Left ventricle myocardium inferior (tissue), 1 donor: ENCODE results near the gene PAOX. TPM values are rescaled to one million over a fixed set of nuclear protein-coding genes. Genes with fewer than 3 reads are reported as not detected.
"Not testable (repeated sequence)": the region's sequence is repeated elsewhere in the genome, so short reads cannot be mapped to it uniquely, and the experiment has no call there.

Experiments
- DNase-seq: peaks from one replicate; pipeline ENCODE4 v3.0.0-alpha.2; 2020
- H3K27ac ChIP-seq: fragments of 200-600 bp; replicated peaks from 2 replicates; pipeline ENCODE4 v1.8.0; 2021
- H3K27me3 ChIP-seq: fragments of 200-600 bp; 2 replicates; pipeline ENCODE4 v1.8.0; 2021; ENCODE audit warnings: low read depth
- H3K36me3 ChIP-seq: fragments of 200-600 bp; 2 replicates; pipeline ENCODE4 v1.8.0; 2021
- H3K4me1 ChIP-seq: fragments of 200-600 bp; 2 replicates; pipeline ENCODE4 v1.8.0; 2021
- H3K4me3 ChIP-seq: fragments of 200-600 bp; 2 replicates; pipeline ENCODE4 v1.8.0; 2021; ENCODE audit warnings: mild to moderate bottlenecking, moderate library complexity
- H3K9me3 ChIP-seq: fragments of 200-600 bp; replicated peaks from 2 replicates; pipeline ENCODE4 v1.8.0; 2021
- CTCF ChIP-seq: fragments of 200-600 bp; IDR thresholded peaks from 2 replicates; pipeline ENCODE4 v1.8.0; 2021; ENCODE audit warnings: antibody characterized with exemption, mild to moderate bottlenecking, borderline replicate concordance
- intact Hi-C: fragments of 100-400 bp; cut with micrococcal nuclease; formaldehyde crosslinking; loops from one replicate; pipeline ENCODE4 v1.11.0; 2022
- total RNA-seq: library from RNA; stranded (reverse); fragmentation: NEBNext Ultra II Directional; extraction: Animal tissue kit (Norgen Biotek cat#: 25700); gene quantifications from one replicate; pipeline ENCODE4 v1.2.1, GENCODE V29; 2021
- donor health status: DM: no; HTN: yes; CAD: no; lungs with severe emphysema.

Gene PAOX
- total RNA-seq, 1 donor from 2014 or later = 2.9 TPM

DNA sequence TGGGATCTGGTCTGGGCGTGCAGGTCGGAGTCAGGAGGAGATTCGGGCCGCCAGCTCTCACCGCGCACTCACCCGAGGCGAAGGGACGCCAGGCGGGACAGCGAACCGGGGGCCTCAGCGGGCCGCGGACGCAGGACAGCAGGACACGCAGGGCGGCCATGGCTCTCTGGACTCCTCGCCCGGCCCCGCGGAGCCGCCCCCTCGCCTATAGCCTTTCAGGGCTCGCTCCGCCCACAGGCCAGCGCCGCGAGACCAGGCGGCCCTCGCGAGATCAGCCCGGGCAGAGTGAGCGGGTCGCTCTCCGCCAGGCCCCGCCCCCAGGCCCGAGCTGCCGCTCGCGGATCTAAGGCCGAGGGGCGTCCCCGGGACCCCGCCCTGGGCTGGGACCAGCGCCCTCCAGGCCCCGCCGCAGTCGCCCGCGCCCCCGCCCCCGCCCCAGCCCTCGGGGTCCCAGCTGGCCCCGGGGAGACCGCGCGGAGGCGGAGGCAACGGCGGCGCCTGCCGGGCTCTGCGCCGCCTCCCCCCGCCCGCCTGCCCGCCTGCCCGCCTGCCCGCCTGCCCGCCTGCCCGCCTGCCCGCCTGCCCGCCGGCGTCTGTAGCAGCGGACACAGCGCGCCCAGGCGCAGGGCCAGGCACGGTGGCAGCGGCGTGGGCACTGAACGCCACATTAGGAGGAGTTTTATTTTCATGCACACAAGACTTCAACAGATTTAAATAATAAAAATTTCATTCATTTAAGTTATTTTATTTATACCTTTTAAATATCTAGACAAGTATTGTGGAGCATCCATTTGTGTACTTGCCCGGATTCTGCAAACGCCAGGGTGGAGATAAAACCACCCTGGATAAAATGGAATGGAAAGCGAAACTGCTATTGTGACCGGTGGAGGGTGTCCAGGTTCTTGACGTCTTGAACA is 5.6 kb upstream of the PAOX start, which contains the start of gene ECHS1:
TSS of gene ECHS1 (minus strand) at position 181 of the 917 bp plus-strand sequence. CDS start at position 160, 21 bp downstream.
- DNase-seq = peak; percentile 98
- TF ChIP-seq CTCF = no peak
- no peaks in the 10 kb centered on the region for H3K9me3 ChIP-seq
- peaks cover 32% of the 10 kb centered on the region for H3K36me3 ChIP-seq
- no peaks in the 10 kb centered on the region for H3K27me3 ChIP-seq
- peak within 1 kb of the TSS; percentile 85 for H3K4me3 ChIP-seq
- H3K4me1 ChIP-seq = peaks cover 31% of the 10 kb centered on the region
- H3K27ac ChIP-seq = peak within 1 kb of the TSS; percentile 94
- intact Hi-C loops = no loop called here

DNA sequence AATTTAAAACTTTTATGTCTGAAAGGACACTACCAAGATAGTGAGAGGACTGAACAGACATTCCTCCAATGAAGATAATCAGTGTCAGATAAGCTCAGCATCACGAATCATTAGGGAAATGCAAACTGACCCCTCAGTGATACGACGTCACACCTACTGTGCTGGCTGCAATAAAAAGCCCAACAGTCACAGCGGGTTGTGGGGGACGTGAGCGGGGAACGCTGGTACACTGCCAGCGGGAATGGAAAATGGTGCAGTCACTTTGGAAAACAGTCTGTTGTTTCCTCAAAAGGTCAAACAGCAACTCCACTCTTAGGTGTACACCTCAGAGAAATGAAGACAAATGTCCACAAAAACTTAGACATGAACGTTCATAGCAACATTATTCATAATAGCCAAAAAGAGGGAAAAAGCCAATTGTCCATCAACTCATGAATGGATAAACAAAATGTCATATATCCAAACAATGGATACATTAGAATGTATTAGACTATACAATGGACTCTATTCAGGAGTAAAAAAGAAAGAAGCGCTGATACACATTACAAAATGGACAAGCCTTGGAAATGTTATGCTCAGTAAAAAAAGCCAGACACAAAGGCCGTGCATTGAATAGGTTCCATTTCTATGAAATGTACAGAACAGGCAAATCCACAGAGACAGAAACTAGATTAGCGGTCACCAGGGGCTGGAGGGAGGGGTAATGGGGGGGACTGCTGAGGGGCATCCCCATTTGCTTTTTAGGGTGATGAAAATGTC is 3.5 kb upstream of the PAOX start:
- Histone ChIP-seq H3K9me3 (no peaks in the 10 kb centered on the region), H3K4me3 (no peak overlapping the region), H3K4me1 (peaks cover 48% of the 10 kb centered on the region), H3K36me3 (peaks cover 11% of the 10 kb centered on the region), H3K27ac (no peak overlapping the region), H3K27me3 (no peaks in the 10 kb centered on the region)
- DNase-seq = no peak
- intact Hi-C loops = no loop called here
- TF ChIP-seq CTCF = no peak

DNA sequence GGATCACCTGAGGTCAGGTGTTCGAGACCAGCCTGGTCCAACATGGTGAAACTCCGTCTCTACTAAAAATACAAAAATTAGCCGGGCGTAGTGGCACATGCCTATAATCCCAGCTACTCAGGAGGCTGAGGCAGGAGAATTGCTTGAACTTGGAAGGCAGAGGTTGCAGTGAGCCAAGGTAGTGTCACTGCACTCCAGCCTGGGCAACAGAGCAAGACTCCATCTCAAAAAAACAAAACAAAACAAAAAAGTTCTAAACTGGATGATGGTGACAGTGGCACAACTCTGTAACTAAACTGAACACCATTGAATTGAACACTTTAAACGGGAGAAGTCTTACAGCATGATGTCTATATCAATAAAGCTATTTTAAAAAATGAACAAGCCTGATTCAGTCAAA is 2.9 kb upstream of the PAOX start:
- H3K27ac ChIP-seq, intact Hi-C loops, H3K4me3 ChIP-seq, DNase-seq, H3K9me3 ChIP-seq, H3K36me3 ChIP-seq, H3K27me3 ChIP-seq: not testable (repeated sequence)
- peaks cover 48% of the 10 kb centered on the region for H3K4me1 ChIP-seq

- no peak for TF ChIP-seq CTCF
- H3K4me3 ChIP-seq = peak overlapping the region; percentile 86
Observed at GRCh38 chr10:133377025-133377817, 1.8 kb upstream of the PAOX start.

DNA sequence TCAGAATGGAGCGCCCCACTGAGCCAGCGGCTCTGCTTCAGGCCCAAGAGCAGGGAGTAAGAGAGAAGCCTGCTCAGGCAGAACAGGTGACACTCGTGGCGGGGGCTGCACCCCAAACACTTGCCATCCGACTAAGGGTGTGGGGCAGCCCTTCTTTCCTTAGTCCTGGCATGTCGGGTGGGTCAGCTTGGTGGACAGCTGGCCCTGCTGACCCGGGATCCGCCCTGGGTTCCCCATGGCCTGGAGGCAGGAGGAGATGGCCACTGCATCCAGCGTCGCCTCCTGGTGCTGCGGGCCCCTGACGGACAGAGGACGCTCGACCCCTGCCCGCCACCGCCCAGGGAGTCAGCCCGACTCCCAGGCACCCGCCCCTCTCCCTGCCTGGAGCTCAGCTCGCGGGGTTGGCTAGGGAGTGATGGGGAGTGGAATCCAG is 1.2 kb upstream of the PAOX start:
- Histone ChIP-seq H3K36me3 (no peaks in the 10 kb centered on the region), H3K27me3 (no peaks in the 10 kb centered on the region), H3K4me1 (peaks cover 37% of the 10 kb centered on the region), H3K27ac (peak overlapping the region; percentile 88), H3K9me3 (no peaks in the 10 kb centered on the region), H3K4me3 (peak overlapping the region; percentile 86)
- DNase-seq = no peak
- no peak for TF ChIP-seq CTCF
- intact Hi-C loops = no loop called here

More at GRCh38 chr10:133377025-133377817, 1.8 kb upstream of the PAOX start:
- intact Hi-C loops = no loop called here
- H3K27me3 ChIP-seq = no peaks in the 10 kb centered on the region
- DNase-seq = no peak
- peak overlapping the region; percentile 88 for H3K27ac ChIP-seq
- no peaks in the 10 kb centered on the region for H3K9me3 ChIP-seq
- no peaks in the 10 kb centered on the region for H3K36me3 ChIP-seq
- peaks cover 41% of the 10 kb centered on the region for H3K4me1 ChIP-seq
